Measurements from ENCODE around the gene TRIM47.

GRCh38 chr17:75898065-75898464, 19.7 kb upstream of the TRIM47 start:
- TF ChIP-seq, protein P1, sequence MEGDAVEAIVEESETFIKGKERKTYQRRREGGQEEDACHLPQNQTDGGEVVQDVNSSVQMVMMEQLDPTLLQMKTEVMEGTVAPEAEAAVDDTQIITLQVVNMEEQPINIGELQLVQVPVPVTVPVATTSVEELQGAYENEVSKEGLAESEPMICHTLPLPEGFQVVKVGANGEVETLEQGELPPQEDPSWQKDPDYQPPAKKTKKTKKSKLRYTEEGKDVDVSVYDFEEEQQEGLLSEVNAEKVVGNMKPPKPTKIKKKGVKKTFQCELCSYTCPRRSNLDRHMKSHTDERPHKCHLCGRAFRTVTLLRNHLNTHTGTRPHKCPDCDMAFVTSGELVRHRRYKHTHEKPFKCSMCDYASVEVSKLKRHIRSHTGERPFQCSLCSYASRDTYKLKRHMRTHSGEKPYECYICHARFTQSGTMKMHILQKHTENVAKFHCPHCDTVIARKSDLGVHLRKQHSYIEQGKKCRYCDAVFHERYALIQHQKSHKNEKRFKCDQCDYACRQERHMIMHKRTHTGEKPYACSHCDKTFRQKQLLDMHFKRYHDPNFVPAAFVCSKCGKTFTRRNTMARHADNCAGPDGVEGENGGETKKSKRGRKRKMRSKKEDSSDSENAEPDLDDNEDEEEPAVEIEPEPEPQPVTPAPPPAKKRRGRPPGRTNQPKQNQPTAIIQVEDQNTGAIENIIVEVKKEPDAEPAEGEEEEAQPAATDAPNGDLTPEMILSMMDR (IDR thresholded peaks at IDR 0.05): no peak
- TF ChIP-seq POLR2A (IDR thresholded peaks at IDR 0.05): no peak
